Measurements from ENCODE around the gene CMSS1. TPM values are rescaled to one million over a fixed set of nuclear protein-coding genes. Genes with fewer than 3 reads are reported as not detected.
A peak's percentile ranks its signal among the peaks of the same experiment; 100 is the strongest.

Gene CMSS1
- total and polyA plus RNA-seq, 12 donors, result 16.2 to 75.6 (median 33.0) TPM

GRCh38 chr3:99873269-99874102, 55.8 kb downstream of the CMSS1 start:
- intact Hi-C loops (cut with DNase I), result no loop called here
- no peaks in the 10 kb centered on the region for H3K27me3 ChIP-seq
- DNase-seq, result no peak
- H3K9me3 ChIP-seq (replicated peaks in 1 of 3), result no peaks in the 10 kb centered on the region
- 29 to 45% (median 37%) methylated on average over 2 of the region's 2 CpGs for WGBS, 4 donors
- no peaks in the 10 kb centered on the region for H3K36me3 ChIP-seq (replicated peaks in 1 of 2)
- peaks cover 22 to 61% of the 10 kb centered on the region in 2 donors for H3K4me1 ChIP-seq (replicated peaks in 1 of 2)
- H3K4me3 ChIP-seq, result peak overlapping the region in 1 of 4 donors; percentile 66
- H3K27ac ChIP-seq, result peak overlapping the region in 2 of 5 donors; percentile 30 to 87
- TF ChIP-seq CTCF (IDR thresholded peaks at IDR 0.05), result no peak
- TF ChIP-seq POLR2A (IDR thresholded peaks at IDR 0.05), result no peak

GRCh38 chr3:99874237-99875002, 56.8 kb downstream of the CMSS1 start:
- DNase-seq, result no peak
- intact Hi-C loops (cut with DNase I), result no loop called here
- 74 to 86% (median 77%) methylated on average over 3 of the region's 3 CpGs for WGBS, 4 donors
- Histone ChIP-seq H3K36me3 (replicated peaks in 1 of 2) (no peaks in the 10 kb centered on the region), H3K4me3 (peak overlapping the region in 1 of 4 donors; percentile 66), H3K27me3 (no peaks in the 10 kb centered on the region), H3K9me3 (replicated peaks in 1 of 3) (no peaks in the 10 kb centered on the region), H3K27ac (peak overlapping the region in 1 of 5 donors; percentile 87), H3K4me1 (replicated peaks in 1 of 2) (peaks cover 22 to 59% of the 10 kb centered on the region in 2 donors)
- TF ChIP-seq CTCF (IDR thresholded peaks at IDR 0.05) (no peak), POLR2A (IDR thresholded peaks at IDR 0.05) (no peak)

GRCh38 chr3:99875581-99875928, 57.9 kb downstream of the CMSS1 start:
- Histone ChIP-seq H3K9me3 (replicated peaks in 1 of 3) (no peaks in the 10 kb centered on the region), H3K4me1 (replicated peaks in 1 of 2) (peaks cover 22 to 50% of the 10 kb centered on the region in 2 donors), H3K36me3 (replicated peaks in 1 of 2) (no peaks in the 10 kb centered on the region), H3K4me3 (peak overlapping the region; percentile 9 to 66 (median 43)), H3K27ac (peak overlapping the region; percentile 23 to 94 (median 84)), H3K27me3 (no peaks in the 10 kb centered on the region)
- 16 to 17% (median 16%) methylated on average over 6 of the region's 6 CpGs for WGBS, 4 donors
- no peak for TF ChIP-seq POLR2A (IDR thresholded peaks at IDR 0.05)
- TF ChIP-seq CTCF (IDR thresholded peaks at IDR 0.05), result no peak
- DNase-seq, result no peak
- intact Hi-C loops (cut with DNase I), result no loop called here

Measured in adrenal gland (tissue), 12 donors.